ENCODE measurements around the gene NUDT4. TPM values are rescaled to one million over a fixed set of nuclear protein-coding genes. Genes with fewer than 3 reads are reported as not detected.
"Not testable (repeated sequence)": the region's sequence is repeated elsewhere in the genome, so short reads cannot be mapped to it uniquely, and the experiment has no call there.

NUDT4 gene
- total RNA-seq, 1 donor from 2014 or later = 37.1 TPM

GRCh38 chr12:93373961-93374656 lies 3.6 kb upstream of the NUDT4 start:
- no peak for TF ChIP-seq POLR2AphosphoS5 (IDR thresholded peaks at IDR 0.05; ENCODE audit: insufficient read depth in 1 of 2, low read depth in 1 of 2)
- TF ChIP-seq POLR2A (IDR thresholded peaks at IDR 0.05) = no peak
- TF ChIP-seq, protein P1, sequence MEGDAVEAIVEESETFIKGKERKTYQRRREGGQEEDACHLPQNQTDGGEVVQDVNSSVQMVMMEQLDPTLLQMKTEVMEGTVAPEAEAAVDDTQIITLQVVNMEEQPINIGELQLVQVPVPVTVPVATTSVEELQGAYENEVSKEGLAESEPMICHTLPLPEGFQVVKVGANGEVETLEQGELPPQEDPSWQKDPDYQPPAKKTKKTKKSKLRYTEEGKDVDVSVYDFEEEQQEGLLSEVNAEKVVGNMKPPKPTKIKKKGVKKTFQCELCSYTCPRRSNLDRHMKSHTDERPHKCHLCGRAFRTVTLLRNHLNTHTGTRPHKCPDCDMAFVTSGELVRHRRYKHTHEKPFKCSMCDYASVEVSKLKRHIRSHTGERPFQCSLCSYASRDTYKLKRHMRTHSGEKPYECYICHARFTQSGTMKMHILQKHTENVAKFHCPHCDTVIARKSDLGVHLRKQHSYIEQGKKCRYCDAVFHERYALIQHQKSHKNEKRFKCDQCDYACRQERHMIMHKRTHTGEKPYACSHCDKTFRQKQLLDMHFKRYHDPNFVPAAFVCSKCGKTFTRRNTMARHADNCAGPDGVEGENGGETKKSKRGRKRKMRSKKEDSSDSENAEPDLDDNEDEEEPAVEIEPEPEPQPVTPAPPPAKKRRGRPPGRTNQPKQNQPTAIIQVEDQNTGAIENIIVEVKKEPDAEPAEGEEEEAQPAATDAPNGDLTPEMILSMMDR (IDR thresholded peaks at IDR 0.05) = no peak
- Histone ChIP-seq H3K27me3 (no peaks in the 10 kb centered on the region), H3K27ac (no peak overlapping the region), H3K9me3 (no peaks in the 10 kb centered on the region), H3K36me3 (no peaks in the 10 kb centered on the region), H3K4me1 (peaks cover 22% of the 10 kb centered on the region), H3K4me3 (no peak overlapping the region)
- DNase-seq (ENCODE audit: extremely low spot score in 2 of 2) = no peak
- intact Hi-C loops (cut with DNase I) = no loop called here

DNA sequence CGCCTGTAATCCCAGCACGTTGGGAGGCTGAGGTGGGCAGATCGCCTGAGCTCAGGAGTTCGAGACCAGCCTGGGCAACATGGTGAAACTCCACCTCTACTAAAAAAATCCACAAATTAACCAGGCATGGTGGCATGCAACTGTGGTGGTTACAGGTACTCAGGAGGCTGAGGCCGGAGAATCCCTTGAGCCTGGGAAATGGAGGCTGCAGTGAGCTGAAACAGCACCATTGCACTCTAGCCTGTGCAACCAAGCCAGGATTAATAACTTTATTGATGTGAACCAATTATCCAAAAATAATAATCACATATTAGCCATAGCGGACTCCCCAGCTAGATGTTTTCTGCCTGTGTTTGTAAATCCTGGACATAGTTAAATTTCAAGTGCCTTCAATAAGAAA lies 1.8 kb upstream of the NUDT4 start:
- peaks cover 37% of the 10 kb centered on the region for H3K4me1 ChIP-seq
- H3K27me3 ChIP-seq = no peaks in the 10 kb centered on the region
- H3K27ac ChIP-seq = no peak overlapping the region
- H3K4me3 ChIP-seq = no peak overlapping the region
- TF ChIP-seq, protein P1 (IDR thresholded peaks at IDR 0.05) = no peak
- no peak for TF ChIP-seq POLR2AphosphoS5 (IDR thresholded peaks at IDR 0.05; ENCODE audit: insufficient read depth in 1 of 2, low read depth in 1 of 2)
- no peak for TF ChIP-seq POLR2A (IDR thresholded peaks at IDR 0.05)
- intact Hi-C loops (cut with DNase I) = no loop called here
- H3K36me3 ChIP-seq = no peaks in the 10 kb centered on the region
- no peak for DNase-seq (ENCODE audit: extremely low spot score in 2 of 2)
- H3K9me3 ChIP-seq = no peaks in the 10 kb centered on the region

DNA sequence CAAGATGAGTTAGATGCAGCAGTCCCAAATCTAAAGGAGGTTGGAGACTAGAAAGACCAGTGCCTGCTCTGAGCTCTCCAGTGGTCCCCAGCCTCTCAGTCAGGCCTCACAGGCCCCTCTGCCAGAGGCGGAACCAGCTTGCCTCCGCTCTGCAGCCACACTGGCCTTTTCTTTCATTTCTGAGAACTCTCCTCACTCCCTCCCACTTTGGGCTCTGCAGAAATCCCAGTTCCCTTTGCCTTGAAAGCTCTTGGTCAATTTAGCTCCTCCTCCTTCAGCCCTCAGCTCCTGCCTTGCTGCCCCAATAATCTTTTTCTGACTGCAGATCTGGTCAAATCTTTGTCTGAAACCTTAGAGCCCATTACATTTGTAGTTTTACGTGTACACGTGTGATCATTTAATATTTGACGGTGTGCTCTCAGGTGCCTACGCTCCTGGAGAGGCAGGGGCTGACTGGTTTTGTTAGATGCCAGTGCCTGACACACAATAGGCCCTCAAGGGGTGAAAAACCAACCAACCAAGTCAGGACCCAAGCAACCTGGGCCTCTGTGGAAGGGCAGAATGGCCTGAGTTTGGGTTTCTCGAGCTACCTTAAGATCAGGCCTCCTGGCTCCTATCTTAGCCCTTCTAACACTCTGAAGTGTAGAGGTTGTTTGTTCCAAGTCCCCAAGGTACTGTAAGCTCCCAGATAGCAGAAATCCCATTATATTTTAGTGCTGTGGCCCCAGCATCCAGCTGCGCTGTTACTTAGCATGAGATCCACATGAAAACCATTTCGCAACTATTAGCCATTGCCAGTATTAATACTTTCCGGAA lies 1.1 kb upstream of the NUDT4 start:
- no peak for DNase-seq (ENCODE audit: extremely low spot score in 2 of 2)
- Histone ChIP-seq H3K4me3 (peak overlapping the region in 1 of 2 donors; percentile 76), H3K36me3 (no peaks in the 10 kb centered on the region), H3K27me3 (no peaks in the 10 kb centered on the region), H3K4me1 (peaks cover 44% of the 10 kb centered on the region), H3K27ac (peak overlapping the region; percentile 91), H3K9me3 (no peaks in the 10 kb centered on the region)
- intact Hi-C loops (cut with DNase I) = no loop called here
- peak in 1 of 2 donors; percentile 21 for TF ChIP-seq POLR2AphosphoS5 (IDR thresholded peaks at IDR 0.05; ENCODE audit: insufficient read depth in 1 of 2, low read depth in 1 of 2)
- no peak for TF ChIP-seq POLR2A (IDR thresholded peaks at IDR 0.05)
- TF ChIP-seq, protein P1 (IDR thresholded peaks at IDR 0.05) = no peak

- TF ChIP-seq POLR2AphosphoS5 (IDR thresholded peaks at IDR 0.05; ENCODE audit: insufficient read depth in 1 of 2, low read depth in 1 of 2) = peak in 1 of 2 donors; percentile 46
- intact Hi-C loops (cut with DNase I); H3K36me3 ChIP-seq; H3K27me3 ChIP-seq; DNase-seq (ENCODE audit: extremely low spot score in 2 of 2); H3K9me3 ChIP-seq: not testable (repeated sequence)
- Histone ChIP-seq H3K4me3 (peak overlapping the region; percentile 76), H3K27ac (peak overlapping the region; percentile 91), H3K4me1 (peaks cover 58% of the 10 kb centered on the region)
These were observed 672 bp downstream of the NUDT4 start for GRCh38 chr12:93378196-93378997.

GRCh38 chr12:93378998-93379325 lies 1.2 kb downstream of the NUDT4 start:
- H3K4me3 ChIP-seq = peak overlapping the region; percentile 76
- peak overlapping the region; percentile 91 for H3K27ac ChIP-seq
- no peaks in the 10 kb centered on the region for H3K36me3 ChIP-seq
- TF ChIP-seq POLR2A (IDR thresholded peaks at IDR 0.05) (no peak), POLR2AphosphoS5 (IDR thresholded peaks at IDR 0.05; ENCODE audit: insufficient read depth in 1 of 2, low read depth in 1 of 2) (no peak)
- TF ChIP-seq, protein P1 (IDR thresholded peaks at IDR 0.05) = no peak
- DNase-seq (ENCODE audit: extremely low spot score in 2 of 2) = no peak
- intact Hi-C loops (cut with DNase I) = no loop called here
- H3K4me1 ChIP-seq = peaks cover 63% of the 10 kb centered on the region
- H3K27me3 ChIP-seq = no peaks in the 10 kb centered on the region
- no peaks in the 10 kb centered on the region for H3K9me3 ChIP-seq

Data from vagina (tissue), 2 donors.